ENCODE measurements around the gene CYTH4.

The CYTH4 gene

GRCh38 chr22:37313376-37314314, 31.3 kb downstream of the CYTH4 start:
- Mint-ChIP-seq H3K4me1 (peaks cover 61% of the 10 kb centered on the region), H3K27me3 (no peaks in the 10 kb centered on the region), H3K4me3 (no peak overlapping the region), H3K27ac (peak overlapping the region; percentile 27), H3K36me3 (ENCODE audit: low read depth) (peaks cover 3% of the 10 kb centered on the region), H3K9me3 (no peaks in the 10 kb centered on the region)
- ATAC-seq = no peak
- DNase-seq = no peak

GRCh38 chr22:37314315-37315074, 32.2 kb downstream of the CYTH4 start:
- Mint-ChIP-seq H3K4me1 (peaks cover 52% of the 10 kb centered on the region), H3K36me3 (ENCODE audit: low read depth) (peaks cover 3% of the 10 kb centered on the region), H3K27me3 (no peaks in the 10 kb centered on the region), H3K9me3 (no peaks in the 10 kb centered on the region), H3K27ac (peak overlapping the region; percentile 27), H3K4me3 (no peak overlapping the region)
- DNase-seq = peak; percentile 67
- peak; percentile 50 for ATAC-seq

GRCh38 chr22:37316405-37316804, 34.1 kb downstream of the CYTH4 start:
- no peak overlapping the region for H3K27ac Mint-ChIP-seq

GRCh38 chr22:37316875-37317371, 34.6 kb downstream of the CYTH4 start:
- no peak overlapping the region for H3K4me3 Mint-ChIP-seq
- H3K9me3 Mint-ChIP-seq = no peaks in the 10 kb centered on the region
- H3K27me3 Mint-ChIP-seq = no peaks in the 10 kb centered on the region
- peak; percentile 76 for ATAC-seq
- no peak overlapping the region for H3K27ac Mint-ChIP-seq
- H3K4me1 Mint-ChIP-seq = peaks cover 35% of the 10 kb centered on the region
- DNase-seq = peak; percentile 77
- peaks cover 3% of the 10 kb centered on the region for H3K36me3 Mint-ChIP-seq (ENCODE audit: low read depth)

More at GRCh38 chr22:37316405-37316804, 34.1 kb downstream of the CYTH4 start:
- Mint-ChIP-seq H3K4me1 (peaks cover 35% of the 10 kb centered on the region), H3K27me3 (no peaks in the 10 kb centered on the region), H3K9me3 (no peaks in the 10 kb centered on the region), H3K36me3 (ENCODE audit: low read depth) (peaks cover 3% of the 10 kb centered on the region), H3K4me3 (no peak overlapping the region)
- no peak for DNase-seq
- ATAC-seq = peak; percentile 3

DNA sequence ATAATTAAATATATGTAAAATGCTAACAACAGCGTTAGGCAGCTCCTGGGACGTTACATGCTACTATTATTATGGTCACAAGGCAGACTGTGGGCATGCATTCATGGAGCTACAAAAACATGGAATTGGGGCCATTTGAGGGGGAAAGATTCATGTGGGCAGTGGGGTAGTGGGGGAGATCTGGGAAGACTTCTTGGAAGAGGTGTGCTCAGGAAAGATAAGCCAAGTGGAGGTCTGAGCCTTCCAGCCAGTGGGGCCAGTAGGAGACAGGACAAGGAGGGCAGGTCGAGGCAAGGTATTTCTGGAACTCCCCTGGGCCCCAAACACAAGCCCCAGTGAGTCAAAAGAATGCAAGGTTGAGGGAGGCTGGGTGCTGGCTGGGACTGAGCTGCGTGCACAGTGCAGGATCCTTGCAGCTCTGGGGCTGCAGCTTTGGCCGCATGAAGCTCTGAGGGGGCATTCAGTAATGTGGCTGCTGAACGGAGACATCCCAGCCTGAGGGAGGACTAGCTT, 35.4 kb downstream of the CYTH4 start:
- Mint-ChIP-seq H3K4me1 (peaks cover 30% of the 10 kb centered on the region), H3K27me3 (peaks cover 3% of the 10 kb centered on the region), H3K27ac (no peak overlapping the region), H3K9me3 (no peaks in the 10 kb centered on the region), H3K36me3 (ENCODE audit: low read depth) (peaks cover 3% of the 10 kb centered on the region), H3K4me3 (no peak overlapping the region)
- no peak for DNase-seq
- ATAC-seq = no peak

DNA sequence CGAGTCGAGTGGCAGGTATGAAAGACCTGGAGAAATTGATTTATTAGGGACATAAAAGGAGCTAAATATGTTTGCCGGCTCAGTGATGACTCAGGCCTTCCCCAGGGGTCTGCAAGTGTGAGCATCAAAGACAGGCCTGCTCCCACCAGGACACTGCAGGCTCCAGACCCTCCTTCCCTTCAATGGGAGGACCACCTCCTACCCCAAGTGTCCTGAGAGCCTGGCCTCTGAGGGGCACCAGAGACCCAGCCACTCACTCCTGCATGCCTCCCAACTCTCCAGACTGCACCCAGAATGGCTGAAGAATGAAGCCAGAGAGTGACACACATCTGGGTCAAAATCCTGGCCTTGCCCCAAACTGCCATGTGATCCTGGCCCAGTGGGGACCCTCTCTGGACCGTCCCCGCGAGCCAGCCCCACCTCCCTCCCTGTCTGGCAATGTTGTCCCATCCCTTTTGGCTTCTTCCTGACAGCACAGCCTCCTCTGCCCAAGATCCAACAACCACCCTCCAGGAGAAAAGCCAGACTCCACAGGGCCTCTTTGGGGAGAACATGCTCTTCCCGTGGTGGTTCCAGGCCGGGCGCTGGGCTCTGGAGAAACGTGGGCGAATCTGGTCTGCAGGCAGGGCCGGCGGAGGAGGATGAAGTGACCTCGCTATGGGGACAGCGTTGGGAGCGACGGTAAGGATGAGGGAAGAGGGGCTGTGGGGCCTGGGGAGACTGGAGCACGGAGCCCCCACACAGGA, 36.2 kb downstream of the CYTH4 start:
- Mint-ChIP-seq H3K4me3 (no peak overlapping the region), H3K27me3 (peaks cover 7% of the 10 kb centered on the region), H3K9me3 (no peaks in the 10 kb centered on the region), H3K36me3 (ENCODE audit: low read depth) (peaks cover 3% of the 10 kb centered on the region), H3K4me1 (peaks cover 26% of the 10 kb centered on the region), H3K27ac (no peak overlapping the region)
- ATAC-seq (no peak), DNase-seq (no peak)

DNA sequence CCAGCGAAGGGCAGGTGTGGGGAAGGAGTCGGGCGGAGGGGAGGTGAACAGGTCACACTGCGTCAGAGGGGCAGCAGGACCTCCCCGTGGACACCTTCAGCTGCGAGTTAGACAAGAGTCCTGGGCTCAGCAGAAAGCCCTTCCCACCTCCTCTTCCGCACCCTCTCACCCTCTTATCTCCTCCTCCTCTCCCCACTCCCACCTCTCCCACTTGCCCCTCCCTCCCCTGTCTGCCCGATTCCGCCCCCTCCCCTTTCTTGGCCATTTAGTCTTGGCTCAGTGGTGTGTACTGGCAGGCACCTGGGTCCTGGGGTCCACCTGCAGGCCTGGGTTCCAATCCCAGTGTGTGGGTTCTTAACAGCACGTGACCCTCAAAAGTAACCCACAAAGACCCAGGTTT, 37.2 kb downstream of the CYTH4 start:
- Mint-ChIP-seq H3K4me3 (no peak overlapping the region), H3K27me3 (peaks cover 16% of the 10 kb centered on the region), H3K36me3 (ENCODE audit: low read depth) (no peaks in the 10 kb centered on the region), H3K9me3 (no peaks in the 10 kb centered on the region), H3K4me1 (peaks cover 21% of the 10 kb centered on the region), H3K27ac (no peak overlapping the region)
- no peak for DNase-seq
- ATAC-seq = no peak

GRCh38 chr22:37320726-37321677, 38.7 kb downstream of the CYTH4 start:
- Mint-ChIP-seq H3K4me3 (no peak overlapping the region), H3K4me1 (peaks cover 12% of the 10 kb centered on the region), H3K27me3 (peaks cover 23% of the 10 kb centered on the region), H3K27ac (no peak overlapping the region), H3K36me3 (ENCODE audit: low read depth) (no peaks in the 10 kb centered on the region), H3K9me3 (no peaks in the 10 kb centered on the region)
- no peak for DNase-seq
- ATAC-seq = no peak

DNA sequence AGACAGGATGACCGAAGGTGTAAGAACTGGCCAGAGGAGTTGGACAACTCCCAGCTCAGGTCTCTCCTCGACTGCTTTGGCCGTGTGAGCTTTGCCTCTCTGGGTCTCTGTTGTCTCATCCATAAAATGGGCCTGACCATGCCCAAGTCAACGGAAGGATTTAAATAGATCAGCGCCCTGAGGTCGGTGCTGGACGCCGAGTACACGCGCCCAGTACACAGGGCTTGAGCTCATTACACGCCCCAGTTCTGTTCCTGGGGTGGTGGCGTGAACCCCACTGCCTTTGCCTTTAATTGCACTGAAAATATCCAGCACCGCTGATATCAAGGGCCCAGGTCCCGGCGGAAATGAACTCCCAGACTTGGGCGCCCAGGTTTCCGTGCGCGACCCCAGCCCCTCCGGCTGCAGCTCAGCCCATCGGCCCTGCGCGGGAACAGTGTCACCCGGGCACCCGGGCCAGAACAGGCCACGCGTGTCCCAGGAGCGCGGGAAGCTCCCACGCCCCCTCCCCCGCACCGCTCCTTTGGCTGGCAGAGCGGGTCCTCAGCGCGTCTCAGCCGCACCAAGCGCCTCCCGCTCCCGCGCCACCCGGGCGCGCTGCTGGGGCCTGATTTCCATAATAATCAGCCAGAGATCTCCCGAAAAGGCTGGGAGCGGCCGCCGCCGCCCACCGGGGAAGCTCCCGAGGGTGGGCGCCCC, 42.2 kb downstream of the CYTH4 start:
- Mint-ChIP-seq H3K36me3 (ENCODE audit: low read depth) (no peaks in the 10 kb centered on the region), H3K4me3 (no peak overlapping the region), H3K4me1 (peaks cover 2% of the 10 kb centered on the region), H3K27ac (no peak overlapping the region), H3K27me3 (peaks cover 37% of the 10 kb centered on the region), H3K9me3 (no peaks in the 10 kb centered on the region)
- DNase-seq (no peak), ATAC-seq (no peak)

- Mint-ChIP-seq H3K27me3 (peaks cover 37% of the 10 kb centered on the region), H3K36me3 (ENCODE audit: low read depth) (no peaks in the 10 kb centered on the region), H3K4me3 (no peak overlapping the region), H3K9me3 (no peaks in the 10 kb centered on the region), H3K27ac (no peak overlapping the region), H3K4me1 (peaks cover 2% of the 10 kb centered on the region)
- no peak for ATAC-seq
- no peak for DNase-seq
Observed at GRCh38 chr22:37325039-37325395, 42.7 kb downstream of the CYTH4 start.

DNA sequence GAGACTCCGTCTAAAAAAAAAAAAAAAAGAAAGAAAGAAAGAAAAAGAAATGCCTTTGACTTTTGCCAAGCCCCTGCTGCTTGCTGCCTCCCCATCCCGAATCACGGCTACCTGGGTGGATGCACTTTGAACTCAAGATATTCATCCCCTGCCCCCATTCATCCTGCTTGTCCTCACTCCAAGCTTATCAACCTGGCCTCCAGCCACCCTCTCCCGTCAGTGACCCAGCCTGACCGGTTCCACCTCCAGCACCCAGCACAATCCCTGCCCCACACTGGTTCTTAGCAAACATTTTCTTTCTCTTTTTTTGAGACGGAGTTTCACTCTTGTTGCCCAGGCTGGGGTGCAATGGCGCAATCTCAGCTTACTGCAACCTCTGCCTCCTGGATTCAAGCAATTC, 44.4 kb downstream of the CYTH4 start:
- Mint-ChIP-seq H3K9me3 (no peaks in the 10 kb centered on the region), H3K4me3 (no peak overlapping the region), H3K4me1 (peaks cover 4% of the 10 kb centered on the region), H3K27me3 (peaks cover 40% of the 10 kb centered on the region), H3K36me3 (ENCODE audit: low read depth) (no peaks in the 10 kb centered on the region), H3K27ac (no peak overlapping the region)
- DNase-seq (no peak), ATAC-seq (no peak)

DNA sequence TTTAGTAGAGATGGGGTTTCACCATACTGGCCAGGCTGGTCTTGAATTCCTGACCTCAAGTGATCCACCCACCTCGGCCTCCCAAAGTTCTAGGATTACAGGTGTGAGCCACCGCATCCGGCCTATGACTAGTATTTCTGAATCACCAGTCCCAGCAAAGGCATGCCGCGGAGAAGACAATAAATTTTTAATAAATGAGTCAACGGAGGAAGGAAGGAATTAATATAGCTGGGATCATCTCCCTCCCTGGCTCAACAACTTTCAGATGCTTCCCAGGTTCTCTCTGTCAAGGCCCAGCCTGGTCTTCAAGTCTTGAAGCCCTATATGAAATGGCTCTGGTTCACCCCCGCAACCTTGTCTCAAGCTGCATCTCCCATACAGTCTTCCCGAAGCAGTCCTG, 45.7 kb downstream of the CYTH4 start:
- Mint-ChIP-seq H3K4me3 (no peak overlapping the region), H3K9me3 (no peaks in the 10 kb centered on the region), H3K27ac (no peak overlapping the region), H3K36me3 (ENCODE audit: low read depth) (no peaks in the 10 kb centered on the region), H3K4me1 (peaks cover 4% of the 10 kb centered on the region), H3K27me3 (peaks cover 49% of the 10 kb centered on the region)
- no peak for DNase-seq
- no peak for ATAC-seq
